ENCODE data around the gene ABLIM3. TPM values are rescaled to one million over a fixed set of nuclear protein-coding genes. Genes with fewer than 3 reads are reported as not detected.

Gene ABLIM3
- total RNA-seq, 3 donors from 2014 or later: 26.3 to 61.9 (median 57.4) TPM

DNA sequence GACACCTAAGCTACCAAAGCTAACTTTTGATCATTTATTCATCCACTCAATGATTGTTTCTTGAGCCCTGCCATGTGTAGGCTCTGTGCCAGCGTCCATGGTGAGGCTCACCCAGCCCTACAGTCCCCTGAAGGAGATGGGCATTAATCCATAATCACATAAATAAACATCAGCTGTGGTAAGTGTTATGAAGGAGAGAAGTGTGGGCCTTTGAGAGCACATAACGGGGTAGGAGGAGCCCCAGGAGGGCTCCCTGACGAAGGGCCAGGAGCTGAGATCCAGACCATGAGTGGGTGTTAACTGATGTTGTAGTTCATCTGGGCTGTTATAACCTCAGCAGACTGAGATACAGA is 76.5 kb downstream of the ABLIM3 start:
- Histone ChIP-seq H3K27ac (no peak overlapping the region), H3K27me3 (no peaks in the 10 kb centered on the region), H3K36me3 (no peaks in the 10 kb centered on the region), H3K4me3 (no peak overlapping the region), H3K4me1 (no peaks in the 10 kb centered on the region), H3K9me3 (no peaks in the 10 kb centered on the region)
- intact Hi-C loops (cut with DNase I; ENCODE audit: low total_unique reads): loop anchor here (1.0 kb wide), 1 partner anchor 9 kb away; no protein-coding TSS in a partner anchor
- no peak for DNase-seq (ENCODE audit: low spot score in 2 of 2)
- no peak for TF ChIP-seq CTCF (IDR thresholded peaks at IDR 0.05)
- no peak for TF ChIP-seq POLR2A (IDR thresholded peaks at IDR 0.05)
- no peak for TF ChIP-seq POLR2AphosphoS5 (IDR thresholded peaks at IDR 0.05)

GRCh38 chr5:149219584-149219983 is 78.3 kb downstream of the ABLIM3 start:
- Histone ChIP-seq H3K36me3 (no peaks in the 10 kb centered on the region), H3K4me3 (no peak overlapping the region), H3K4me1 (no peaks in the 10 kb centered on the region), H3K27me3 (no peaks in the 10 kb centered on the region), H3K9me3 (no peaks in the 10 kb centered on the region), H3K27ac (no peak overlapping the region)
- TF ChIP-seq POLR2AphosphoS5 (IDR thresholded peaks at IDR 0.05) (no peak), POLR2A (IDR thresholded peaks at IDR 0.05) (no peak), CTCF (IDR thresholded peaks at IDR 0.05) (no peak)
- DNase-seq (ENCODE audit: low spot score in 2 of 2): no peak
- intact Hi-C loops (cut with DNase I; ENCODE audit: low total_unique reads): no loop called here

- Histone ChIP-seq H3K4me1 (no peaks in the 10 kb centered on the region), H3K9me3 (no peaks in the 10 kb centered on the region), H3K27me3 (no peaks in the 10 kb centered on the region), H3K36me3 (no peaks in the 10 kb centered on the region), H3K4me3 (no peak overlapping the region), H3K27ac (no peak overlapping the region)
- TF ChIP-seq CTCF (IDR thresholded peaks at IDR 0.05) (no peak), POLR2AphosphoS5 (IDR thresholded peaks at IDR 0.05) (no peak), POLR2A (IDR thresholded peaks at IDR 0.05) (no peak)
- intact Hi-C loops (cut with DNase I; ENCODE audit: low total_unique reads): loop anchor here (10.0 kb wide), 1 partner anchor 66 kb away; no protein-coding TSS in a partner anchor
- DNase-seq (ENCODE audit: low spot score in 2 of 2): no peak
Measured at GRCh38 chr5:149220750-149221149, 79.5 kb downstream of the ABLIM3 start.

- DNase-seq (ENCODE audit: low spot score in 2 of 2): no peak
- Histone ChIP-seq H3K27me3 (no peaks in the 10 kb centered on the region), H3K36me3 (no peaks in the 10 kb centered on the region), H3K4me1 (no peaks in the 10 kb centered on the region), H3K9me3 (no peaks in the 10 kb centered on the region), H3K27ac (peak overlapping the region in 1 of 2 donors; percentile 16), H3K4me3 (no peak overlapping the region)
- intact Hi-C loops (cut with DNase I; ENCODE audit: low total_unique reads): loop anchor here (10.0 kb wide), 1 partner anchor 67 kb away; no protein-coding TSS in a partner anchor
- TF ChIP-seq POLR2A (IDR thresholded peaks at IDR 0.05): no peak
Measured at GRCh38 chr5:149221326-149221725, 80.0 kb downstream of the ABLIM3 start.

DNA sequence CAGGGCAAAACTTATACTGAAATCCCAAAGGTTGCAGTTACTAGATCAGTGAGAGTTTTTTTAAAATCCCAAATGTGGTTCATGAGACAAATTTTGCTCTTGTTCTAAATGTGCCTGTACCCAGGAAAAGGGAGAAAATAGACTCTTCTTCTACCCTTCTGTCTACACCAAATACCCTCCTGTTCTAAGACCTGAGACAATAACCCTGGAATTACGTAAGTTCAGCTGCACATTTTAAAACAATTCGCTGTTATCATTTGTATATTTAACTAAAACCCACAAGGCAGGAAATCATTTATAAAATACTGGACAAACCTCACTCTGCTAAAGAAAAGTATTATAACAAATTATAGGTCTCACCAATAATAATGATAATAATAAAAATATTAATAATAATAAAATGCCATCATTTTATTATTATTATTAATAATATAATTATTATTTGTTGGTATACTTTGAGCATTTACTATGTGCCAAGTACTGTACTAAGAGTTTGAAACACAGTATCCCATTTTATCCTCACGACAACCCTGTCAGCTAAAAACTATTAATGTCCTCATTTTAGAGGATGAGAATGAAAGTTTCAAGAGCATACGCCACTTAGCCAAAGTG is 80.5 kb downstream of the ABLIM3 start:
- Histone ChIP-seq H3K36me3 (no peaks in the 10 kb centered on the region), H3K27me3 (no peaks in the 10 kb centered on the region), H3K4me3 (no peak overlapping the region), H3K9me3 (no peaks in the 10 kb centered on the region), H3K4me1 (no peaks in the 10 kb centered on the region), H3K27ac (no peak overlapping the region)
- intact Hi-C loops (cut with DNase I; ENCODE audit: low total_unique reads): loop anchor here (10.0 kb wide), 1 partner anchor 67 kb away; no protein-coding TSS in a partner anchor
- TF ChIP-seq POLR2A (IDR thresholded peaks at IDR 0.05): no peak
- TF ChIP-seq CTCF (IDR thresholded peaks at IDR 0.05): no peak
- no peak for TF ChIP-seq POLR2AphosphoS5 (IDR thresholded peaks at IDR 0.05)
- DNase-seq (ENCODE audit: low spot score in 2 of 2): no peak

Measured in breast epithelium (tissue), 4 donors.